ENCODE measurements around the gene VPS52.
"Not testable (repeated sequence)": the region's sequence is repeated elsewhere in the genome, so short reads cannot be mapped to it uniquely, and the experiment has no call there.

Gene VPS52

DNA sequence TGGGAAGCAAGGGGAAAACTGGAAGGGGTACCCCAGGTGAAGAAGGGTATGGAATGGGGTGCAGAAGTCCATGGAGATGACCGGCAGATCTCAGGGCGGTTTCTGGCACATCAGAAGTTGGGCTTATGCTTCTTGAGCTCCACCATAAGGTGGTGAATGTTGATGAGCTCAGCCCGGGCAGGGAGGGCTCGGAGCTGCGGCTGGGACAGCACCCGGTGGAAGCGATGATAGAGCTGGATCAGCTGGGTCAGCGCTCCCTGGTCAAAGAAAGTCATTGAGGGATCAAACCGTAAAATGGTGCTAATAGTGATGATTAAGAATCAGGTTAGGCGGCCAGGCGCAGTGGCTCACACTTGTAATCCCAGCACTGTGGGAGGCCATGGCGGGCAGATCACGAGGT is 20.9 kb downstream of the VPS52 start:
- ATAC-seq (no peak), DNase-seq (no peak)

DNA sequence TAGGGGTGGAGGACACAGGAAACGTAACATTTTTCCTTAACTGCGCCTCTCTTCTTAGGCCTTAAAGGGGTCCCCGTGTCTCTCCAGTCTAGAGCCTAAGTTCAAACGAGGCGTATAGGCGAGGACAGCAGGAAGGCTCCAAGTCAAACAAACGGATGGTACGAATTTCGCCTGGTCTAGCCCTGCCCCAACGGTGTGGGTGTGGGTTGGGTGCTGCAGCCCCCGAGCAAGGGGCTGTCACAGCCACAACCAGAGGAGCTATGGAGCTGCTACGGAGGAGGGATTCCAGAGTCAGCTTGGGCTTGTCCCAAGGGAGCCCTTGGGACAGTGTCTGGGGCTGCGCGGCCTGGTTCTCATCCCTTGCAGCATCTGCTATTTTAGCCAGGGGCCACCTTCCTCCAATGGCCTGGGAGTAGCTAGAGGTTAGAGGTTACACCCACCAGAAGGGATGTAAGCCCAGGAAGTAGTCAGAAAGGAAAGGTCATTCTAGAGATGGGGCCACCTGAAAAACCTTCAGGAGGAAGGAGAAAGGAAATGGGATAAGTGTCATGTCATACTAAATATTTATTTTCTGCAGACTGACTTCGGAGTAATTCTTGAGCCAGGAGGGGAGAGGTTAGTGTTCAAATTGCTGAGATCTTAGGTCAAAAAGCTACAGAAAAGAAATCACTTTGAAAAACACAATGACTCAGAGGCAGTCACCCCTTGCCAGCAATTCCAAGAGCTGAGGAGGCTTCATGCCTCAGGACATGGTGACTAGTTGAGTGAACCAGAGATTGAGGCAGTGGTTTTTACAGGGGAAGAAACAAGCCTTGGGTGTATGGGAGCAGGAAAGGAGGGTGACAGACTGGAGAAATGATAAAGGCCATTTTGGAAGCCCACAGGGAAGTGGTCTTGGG is 21.7 kb downstream of the VPS52 start:
- ATAC-seq (no peak), DNase-seq (no peak)

DNA sequence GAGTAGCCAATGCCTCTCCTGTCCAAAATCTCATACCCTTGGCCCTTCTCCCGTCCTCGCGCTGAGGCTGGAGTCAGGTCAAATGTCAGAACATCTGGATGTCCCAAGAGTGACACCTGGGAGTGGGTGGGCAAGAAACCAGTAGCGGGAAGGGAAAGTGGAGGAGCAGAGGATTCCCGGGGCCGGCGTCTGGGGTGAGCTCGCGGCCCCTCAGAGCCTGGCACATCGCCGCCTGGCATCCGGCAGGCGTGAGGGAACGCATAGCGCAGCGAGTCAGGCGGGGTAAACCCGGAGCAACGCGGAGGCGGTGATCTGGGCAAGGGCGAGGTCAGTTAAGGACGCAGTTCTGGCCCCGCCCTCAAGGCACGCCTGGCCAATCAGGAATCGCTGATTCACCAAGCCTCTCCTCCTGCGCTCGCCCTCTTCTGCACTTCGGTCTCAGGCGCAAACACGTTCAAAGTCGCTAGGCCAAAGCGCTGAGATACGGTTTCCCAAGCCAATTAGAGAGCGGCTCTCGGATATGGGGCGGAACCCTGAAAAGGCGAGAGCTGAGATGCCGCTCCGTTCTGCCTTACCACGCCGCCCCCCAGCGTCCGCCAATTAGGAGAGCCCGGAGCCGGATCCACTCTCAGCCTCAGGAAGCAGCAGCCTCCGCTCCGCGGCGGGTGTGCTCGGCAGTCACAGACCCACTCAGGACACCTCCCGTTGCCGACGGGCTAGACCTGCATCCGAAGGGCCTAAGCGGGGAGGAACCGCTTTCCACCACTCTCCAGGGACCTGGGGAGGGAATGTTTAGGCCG is 22.5 kb downstream of the VPS52 start:
- DNase-seq = peak; percentile 96
- peak; percentile 96 for ATAC-seq

DNA sequence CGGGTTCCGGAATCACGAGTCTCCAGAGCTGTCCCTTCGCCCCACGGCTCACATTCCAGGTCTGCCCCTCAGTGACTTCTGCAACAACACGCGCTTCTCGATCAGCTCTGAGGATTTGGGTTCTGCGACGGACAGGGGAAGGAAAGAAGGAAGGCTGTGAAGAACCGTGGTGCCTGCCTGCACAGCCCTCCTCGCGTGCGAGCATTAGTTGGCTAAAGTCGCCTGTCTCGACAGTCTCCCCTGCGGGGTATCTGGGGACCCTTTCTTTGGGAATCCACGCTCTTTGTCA is 23.1 kb downstream of the VPS52 start:
- DNase-seq (no peak), ATAC-seq (peak; percentile 5)

- ATAC-seq = peak; percentile 45
- DNase-seq = peak; percentile 94
Measured at GRCh38 chr6:33247977-33248642, 23.6 kb downstream of the VPS52 start.

DNA sequence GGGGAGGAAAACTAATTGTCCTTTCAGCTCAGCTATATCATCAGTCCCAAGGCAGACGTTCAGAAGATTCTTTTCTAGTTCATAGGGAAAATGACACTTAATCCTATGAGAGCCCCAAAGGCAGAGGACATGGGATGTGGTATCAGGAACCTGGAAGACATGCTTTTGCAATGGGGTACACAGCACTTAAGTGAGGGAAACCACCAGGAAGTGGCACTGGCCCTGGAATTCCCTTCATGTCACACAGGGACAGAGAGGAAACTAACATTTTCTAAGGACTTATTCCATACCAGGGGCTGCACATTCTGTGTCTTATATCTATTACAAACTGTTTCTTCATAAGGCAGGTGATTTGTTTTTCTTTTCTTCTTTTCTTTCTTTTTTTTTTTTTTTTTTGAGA is 28.2 kb downstream of the VPS52 start:
- no peak for ATAC-seq
- DNase-seq = no peak

GRCh38 chr6:33241968-33242367 is 29.7 kb downstream of the VPS52 start:
- ATAC-seq (peak; percentile 79), DNase-seq (no peak)

- ATAC-seq = no peak
- no peak for DNase-seq
Measured at GRCh38 chr6:33237741-33238140, 33.9 kb downstream of the VPS52 start.

DNA sequence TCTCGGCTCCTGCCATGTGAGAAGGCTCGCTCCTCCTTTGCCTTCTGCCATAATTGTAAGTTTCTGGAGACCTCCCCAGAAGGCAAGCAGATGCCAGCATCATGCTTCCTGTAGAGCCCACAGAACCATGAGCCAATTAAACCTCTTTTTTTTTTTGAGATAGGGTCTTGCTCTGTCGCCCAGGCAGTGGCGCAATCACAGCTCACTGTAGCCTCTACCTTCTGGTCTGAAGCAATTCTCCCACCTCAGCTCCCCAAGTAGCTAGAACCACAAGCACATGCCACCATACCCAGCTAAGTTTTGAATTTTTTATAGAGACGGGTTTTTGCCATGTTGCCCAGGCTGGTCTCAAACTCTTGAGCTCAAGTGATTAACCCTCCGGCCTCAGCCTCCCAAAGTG is 34.8 kb downstream of the VPS52 start:
- ATAC-seq (no peak), DNase-seq (no peak)

- no peak for DNase-seq
- ATAC-seq = no peak
Measured at GRCh38 chr6:33236328-33236727, 35.3 kb downstream of the VPS52 start.

DNA sequence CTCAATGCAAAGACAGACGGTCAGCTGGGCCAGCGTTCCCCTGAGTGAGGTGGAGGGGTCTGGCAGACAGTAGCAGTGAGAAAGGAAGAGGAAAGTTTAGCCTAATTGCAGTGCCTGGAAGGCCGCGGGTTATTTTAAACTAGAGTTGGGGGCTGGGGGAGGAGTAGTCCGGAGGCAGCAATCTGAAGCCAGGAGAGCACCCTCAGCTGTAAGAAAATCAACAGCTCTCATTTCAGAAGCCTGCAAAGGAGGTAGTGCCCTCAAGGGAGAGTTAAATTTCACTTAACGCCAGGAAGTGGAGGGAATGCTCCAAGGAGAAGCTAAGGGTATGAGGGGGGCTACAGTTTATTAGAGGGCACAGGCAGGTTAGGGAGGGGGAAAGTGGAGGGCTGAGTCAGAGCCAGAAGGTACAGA is 36.4 kb downstream of the VPS52 start:
- ATAC-seq = no peak
- no peak for DNase-seq

DNA sequence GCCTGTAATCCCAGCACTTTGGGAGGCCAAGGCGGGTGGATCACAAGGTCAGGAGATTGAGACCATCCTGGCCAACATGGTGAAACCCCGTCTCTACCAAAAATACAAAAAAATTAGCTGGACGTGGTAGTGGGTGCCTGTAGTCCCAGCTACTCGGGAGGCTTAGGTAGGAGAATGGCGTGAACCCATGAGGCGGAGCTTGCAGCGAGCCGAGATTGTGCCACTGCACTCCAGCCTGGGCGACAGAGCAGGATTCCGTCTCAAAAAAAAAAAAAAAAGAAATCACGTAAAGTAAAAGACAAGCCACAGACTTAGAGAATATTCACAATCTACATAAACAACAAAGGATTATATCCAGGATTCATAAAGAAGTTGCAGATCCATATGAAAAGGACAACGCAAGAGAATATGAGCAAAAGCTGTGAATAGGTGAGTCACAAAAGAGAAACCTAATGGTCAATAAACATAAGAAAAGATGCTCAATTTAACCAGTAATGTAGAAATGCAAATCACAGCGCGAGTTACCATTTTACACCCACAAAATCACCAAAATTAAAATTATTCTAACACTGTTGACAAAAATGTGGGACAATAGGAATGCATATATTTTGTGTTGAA is 45.1 kb downstream of the VPS52 start:
- not testable (repeated sequence) for DNase-seq, ATAC-seq

GRCh38 chr6:33217681-33218080 is 54.0 kb downstream of the VPS52 start:
- no peak for ATAC-seq

GRCh38 chr6:33217246-33217645 is 54.4 kb downstream of the VPS52 start:
- DNase-seq = no peak
- no peak for ATAC-seq

More at GRCh38 chr6:33217681-33218080, 54.0 kb downstream of the VPS52 start:
- DNase-seq = no peak

DNA sequence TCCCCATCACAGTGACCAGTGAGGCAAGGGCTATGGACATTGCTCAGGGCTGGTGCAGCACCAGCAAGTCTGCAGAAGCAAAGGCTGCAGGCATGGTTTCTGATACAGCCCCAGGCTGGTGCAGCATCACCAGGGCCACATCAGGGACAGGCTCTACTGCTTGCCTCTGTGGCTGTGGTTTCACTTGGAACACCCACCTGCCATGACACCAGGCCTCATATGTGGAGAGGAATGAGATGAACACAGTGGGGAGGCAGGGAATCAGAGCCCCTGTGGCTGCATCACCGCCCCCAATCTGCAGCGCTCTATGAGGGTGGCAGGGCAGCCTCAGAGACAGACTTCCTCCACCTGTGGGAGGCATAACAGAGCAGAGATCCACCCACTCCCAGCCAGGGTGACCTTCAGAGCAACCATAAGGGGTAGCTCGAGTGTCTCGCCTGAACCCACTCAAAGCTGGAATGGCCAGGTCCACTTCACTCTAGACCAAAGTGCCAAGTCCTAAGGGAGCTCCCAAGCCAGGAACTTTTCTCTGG is 55.5 kb downstream of the VPS52 start:
- DNase-seq (no peak), ATAC-seq (peak; percentile 28)

- DNase-seq (no peak), ATAC-seq (no peak)
Measured at GRCh38 chr6:33215271-33216116, 56.2 kb downstream of the VPS52 start.

GRCh38 chr6:33213989-33214335 is 57.7 kb downstream of the VPS52 start:
- DNase-seq (no peak), ATAC-seq (peak; percentile 1)

DNA sequence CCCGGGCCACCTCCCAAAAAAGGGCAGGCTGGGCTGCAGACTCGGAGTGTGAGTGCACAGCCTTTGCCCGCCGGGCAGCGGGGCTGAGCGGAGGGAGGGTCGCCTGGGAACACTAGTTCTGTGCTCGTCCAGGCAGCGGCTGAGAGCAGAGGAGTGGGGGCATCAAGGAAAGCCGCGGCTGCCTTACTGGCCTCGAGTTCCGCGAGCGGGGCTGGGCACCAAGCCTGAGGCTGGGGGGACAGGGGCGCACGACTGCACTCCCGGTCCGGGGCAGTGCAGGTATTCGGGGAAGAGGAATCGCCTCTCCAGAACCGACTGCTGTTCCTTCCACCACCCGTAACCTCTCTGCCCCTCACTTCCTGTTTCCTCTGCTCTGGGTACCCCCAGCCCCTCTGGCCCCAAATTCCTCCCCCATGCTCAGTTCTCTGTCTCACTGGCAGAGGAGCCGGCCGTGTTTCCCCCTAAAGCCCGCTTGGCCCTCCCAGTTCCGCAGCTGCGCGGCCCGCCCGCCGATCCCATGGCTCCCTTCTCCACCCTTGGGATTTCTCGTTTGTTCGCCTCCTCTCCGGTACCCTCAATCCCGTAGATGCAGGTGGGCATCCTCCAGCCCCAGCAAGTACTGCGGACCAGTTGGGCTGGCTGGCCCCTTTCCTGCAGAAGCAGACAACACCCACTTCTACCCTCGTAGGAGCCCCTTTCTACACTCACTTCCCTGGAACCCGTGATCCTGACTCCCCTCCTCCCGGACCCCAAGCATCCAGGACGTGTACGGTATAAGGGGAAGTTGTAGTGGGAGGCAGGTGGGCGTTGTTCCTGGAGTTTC is 58.3 kb downstream of the VPS52 start:
- DNase-seq (peak; percentile 49), ATAC-seq (peak; percentile 14)

DNA sequence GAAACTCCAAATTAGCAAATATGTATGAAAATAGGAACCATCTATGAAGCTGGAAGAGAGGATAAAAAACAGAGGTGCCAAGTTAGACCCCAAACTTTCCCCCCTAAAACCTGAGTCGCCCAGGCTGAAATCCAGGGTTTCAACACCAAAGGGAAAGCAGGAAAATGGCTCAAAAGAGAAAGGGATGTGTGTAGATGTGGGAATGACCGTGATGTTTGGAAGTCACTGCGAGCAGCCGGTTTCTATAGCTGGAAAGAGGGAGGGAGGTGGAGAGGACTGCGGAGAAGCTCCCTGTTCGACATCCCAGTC is 58.9 kb downstream of the VPS52 start:
- ATAC-seq = no peak
- no peak for DNase-seq

- ATAC-seq (no peak), DNase-seq (no peak)
Measured at GRCh38 chr6:33211666-33212422, 59.8 kb downstream of the VPS52 start.

Data from stimulated activated naive CD8-positive, alpha-beta T cell treated with anti-CD3 and anti-CD28 coated beads, Interleukin-15, Interleukin-2, amounts not matched to agents 100 U/mL and 50 U/mL, for 24 hours (primary cell).